Adipose tissue (tissue), 3 donors: Measurements from ENCODE around the gene TSHB. TPM values are rescaled to one million over a fixed set of nuclear protein-coding genes. Genes with fewer than 3 reads are reported as not detected.
"Not testable (repeated sequence)": the region's sequence is repeated elsewhere in the genome, so short reads cannot be mapped to it uniquely, and the experiment has no call there.

Experiments
- H3K27ac ChIP-seq: one replicate; pipeline ENCODE4 v1.5.1; 2013; ENCODE audit warnings: low read depth, low read length
- whole genome bisulfite sequencing, 3 donors: extraction: QIAGEN DNeasy Blood & Tissue Kit; methylation state at CpG; one replicate each; pipeline ENCODE4 v1.1.7; 2013; 5-methylcytosine and 5-hydroxymethylcytosine counted together
- polyA plus RNA-seq, 3 donors: library from polyadenylated mRNA; stranded (reverse); fragments of 200-250 nt; gene quantifications; one replicate each; pipeline ENCODE4 v1.2.3, GENCODE V29; 2013
- donor health status: healthy with polysubstance abuse.
- donor health status: Bipolar disorder and iron deficiency.
- donor health status: healthy.

Gene TSHB
- not detected for polyA plus RNA-seq

- H3K27ac ChIP-seq, result no peak within 1 kb of the TSS
Observed at GRCh38 chr1:115029526-115029925, at the start of gene TSHB. Gene TSHB, plus strand, starts transcription at chr1:115029826. Its CDS starts 3,537 bp downstream, at chr1:115033363.

DNA sequence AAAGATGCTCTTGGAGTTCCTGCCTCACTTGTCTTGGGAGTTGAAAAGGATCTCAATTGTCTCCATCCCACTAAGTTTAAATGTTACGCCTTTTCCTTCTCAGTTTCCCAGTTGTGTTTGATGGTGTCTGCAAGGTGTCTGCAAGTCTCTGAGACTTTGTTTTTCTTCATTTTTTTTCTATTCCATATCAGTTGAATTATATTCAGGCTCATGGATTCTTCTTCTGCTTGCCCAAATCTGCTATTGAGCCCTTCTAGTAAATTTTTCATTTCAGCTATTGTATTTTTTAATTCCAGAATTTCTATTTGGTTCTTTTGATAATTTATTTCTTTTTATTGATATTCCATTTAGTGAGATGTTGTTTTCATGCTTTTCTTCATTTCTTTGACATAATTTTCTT lies 47.4 kb upstream of the TSHB start:
- H3K27ac ChIP-seq, result no peak overlapping the region

DNA sequence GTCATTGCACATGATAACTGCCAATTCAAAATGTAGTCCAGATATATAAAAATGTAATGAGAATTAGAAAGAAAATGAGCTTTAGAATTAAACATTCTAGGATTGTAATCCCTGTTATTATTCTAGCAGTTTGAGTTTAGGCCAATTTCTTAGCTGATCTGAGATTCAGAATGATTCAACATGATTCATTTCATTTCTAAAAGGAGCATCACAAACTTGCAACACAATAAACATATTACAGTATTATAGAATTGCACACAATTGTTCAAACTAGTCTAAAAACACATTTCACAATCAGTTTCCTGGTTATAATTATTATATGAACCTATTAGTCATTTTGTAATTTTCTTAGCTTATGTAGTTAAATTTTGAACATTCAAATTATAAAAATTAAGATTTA lies 43.3 kb upstream of the TSHB start:
- no peak overlapping the region for H3K27ac ChIP-seq

More for the DNA sequence above, 47.4 kb upstream of the TSHB start:
- WGBS, 3 donors, result 0 to 56% (median 44%) methylated on average over 1 of the region's 1 CpG

DNA sequence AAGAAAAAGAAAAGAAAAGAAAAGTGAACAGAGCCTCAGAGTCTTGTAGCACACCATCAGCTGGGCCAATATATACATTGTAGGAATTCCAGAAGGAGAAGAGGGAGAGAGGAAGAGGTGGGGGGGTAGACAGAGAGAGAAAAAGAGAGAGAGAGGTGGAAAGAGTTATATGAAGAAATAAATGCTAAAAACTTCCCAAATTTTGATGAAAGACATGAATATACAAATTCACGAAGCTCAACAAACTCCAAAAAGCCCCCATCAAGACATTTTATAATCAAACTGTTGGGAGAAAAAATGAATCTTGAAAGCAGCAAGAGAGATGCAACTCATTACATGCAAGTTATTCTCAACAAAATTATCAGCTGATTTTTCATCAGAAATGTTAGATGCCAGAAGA lies 41.5 kb upstream of the TSHB start:
- 76 to 94% (median 90%) methylated on average over 1 of the region's 1 CpG for WGBS, 3 donors

GRCh38 chr1:114997510-114998289 lies 31.9 kb upstream of the TSHB start:
- no peak overlapping the region for H3K27ac ChIP-seq

More for the DNA sequence above, 41.5 kb upstream of the TSHB start:
- H3K27ac ChIP-seq, result no peak overlapping the region

DNA sequence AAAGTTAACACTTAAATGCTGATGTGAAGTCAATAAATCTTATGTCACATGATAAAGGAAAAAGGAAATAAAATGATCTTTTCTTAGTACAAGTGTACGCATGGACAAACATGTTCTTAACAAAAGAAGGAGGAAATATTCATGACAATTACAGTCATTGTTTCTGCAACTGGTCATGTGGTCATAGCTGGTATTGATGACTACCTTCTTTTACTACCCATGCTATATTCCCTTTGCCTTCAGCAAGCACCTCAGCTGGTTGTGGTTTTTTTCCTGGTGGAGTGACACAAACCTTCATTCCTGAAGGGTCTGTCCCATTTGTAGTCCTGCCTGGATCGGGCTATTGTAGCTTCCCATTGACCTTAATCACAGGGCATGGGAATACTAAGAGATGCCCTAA lies 23.4 kb upstream of the TSHB start:
- H3K27ac ChIP-seq, result no peak overlapping the region
- 72 to 83% (median 83%) methylated on average over 2 of the region's 2 CpGs for WGBS, 3 donors

GRCh38 chr1:115012006-115012405 lies 17.6 kb upstream of the TSHB start:
- whole genome bisulfite sequencing, 3 donors, result 88 to 100% (median 93%) methylated on average over 1 of the region's 1 CpG
- H3K27ac ChIP-seq, result no peak overlapping the region

GRCh38 chr1:115012434-115012833 lies 17.2 kb upstream of the TSHB start:
- H3K27ac ChIP-seq, result no peak overlapping the region
- 46 to 71% (median 67%) methylated on average over 1 of the region's 1 CpG for WGBS, 3 donors

GRCh38 chr1:115013792-115014191 lies 15.8 kb upstream of the TSHB start:
- WGBS, 3 donors, result 80 to 91% (median 85%) methylated on average over 2 of the region's 2 CpGs
- H3K27ac ChIP-seq, result no peak overlapping the region

GRCh38 chr1:115019549-115019948 lies 10.1 kb upstream of the TSHB start:
- not testable (repeated sequence) for H3K27ac ChIP-seq
- 85 to 94% (median 88%) methylated on average over 8 to 9 of the region's 9 CpGs for WGBS, 3 donors

DNA sequence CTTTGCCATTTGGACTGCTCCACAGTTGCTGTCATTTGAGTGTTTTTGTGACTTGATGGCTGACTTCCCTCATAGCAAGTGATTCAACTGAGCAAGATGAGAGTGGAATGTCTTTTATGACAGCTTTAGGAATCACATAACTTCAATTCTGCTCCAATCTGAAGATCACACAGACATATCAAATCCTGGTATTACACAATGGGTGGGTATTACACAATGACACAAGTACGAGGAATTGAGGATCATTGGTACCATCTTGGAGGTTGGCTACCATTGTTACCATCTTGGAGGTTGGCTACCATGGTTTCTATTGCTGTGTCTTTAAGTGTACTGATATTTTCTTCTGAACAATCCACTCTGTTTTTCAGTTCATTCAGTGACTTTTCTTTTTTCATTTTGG lies 8.5 kb upstream of the TSHB start:
- H3K27ac ChIP-seq, result no peak overlapping the region
- WGBS, 3 donors, result 34 to 47% (median 44%) methylated on average over 1 of the region's 1 CpG

DNA sequence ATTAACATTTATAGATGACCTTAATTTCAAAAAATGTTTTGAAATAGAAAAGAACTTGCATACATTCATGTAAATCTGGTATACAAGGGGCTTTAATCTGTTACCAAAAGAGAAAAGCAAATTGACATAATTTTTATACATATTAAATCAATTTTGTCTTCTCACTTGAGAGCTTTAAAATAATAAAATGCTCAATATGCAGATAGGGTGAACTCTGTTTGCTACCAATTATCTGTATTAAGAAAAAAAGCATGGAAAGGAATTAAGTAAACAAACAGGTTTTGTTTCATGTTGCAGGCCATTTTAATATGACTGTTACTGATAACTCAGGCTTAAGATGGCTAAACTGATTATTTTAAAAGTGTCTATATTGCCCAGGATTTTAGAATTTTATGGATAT lies 6.0 kb upstream of the TSHB start:
- no peak overlapping the region for H3K27ac ChIP-seq

GRCh38 chr1:115031595-115031994 lies 2.0 kb downstream of the TSHB start:
- no peak overlapping the region for H3K27ac ChIP-seq
- 59 to 78% (median 65%) methylated on average over 2 of the region's 2 CpGs for WGBS, 3 donors

- H3K27ac ChIP-seq, result no peak overlapping the region
- 56 to 95% (median 77%) methylated on average over 1 of the region's 1 CpG for WGBS, 3 donors
Observed at GRCh38 chr1:115035652-115036051, 6.0 kb downstream of the TSHB start.

DNA sequence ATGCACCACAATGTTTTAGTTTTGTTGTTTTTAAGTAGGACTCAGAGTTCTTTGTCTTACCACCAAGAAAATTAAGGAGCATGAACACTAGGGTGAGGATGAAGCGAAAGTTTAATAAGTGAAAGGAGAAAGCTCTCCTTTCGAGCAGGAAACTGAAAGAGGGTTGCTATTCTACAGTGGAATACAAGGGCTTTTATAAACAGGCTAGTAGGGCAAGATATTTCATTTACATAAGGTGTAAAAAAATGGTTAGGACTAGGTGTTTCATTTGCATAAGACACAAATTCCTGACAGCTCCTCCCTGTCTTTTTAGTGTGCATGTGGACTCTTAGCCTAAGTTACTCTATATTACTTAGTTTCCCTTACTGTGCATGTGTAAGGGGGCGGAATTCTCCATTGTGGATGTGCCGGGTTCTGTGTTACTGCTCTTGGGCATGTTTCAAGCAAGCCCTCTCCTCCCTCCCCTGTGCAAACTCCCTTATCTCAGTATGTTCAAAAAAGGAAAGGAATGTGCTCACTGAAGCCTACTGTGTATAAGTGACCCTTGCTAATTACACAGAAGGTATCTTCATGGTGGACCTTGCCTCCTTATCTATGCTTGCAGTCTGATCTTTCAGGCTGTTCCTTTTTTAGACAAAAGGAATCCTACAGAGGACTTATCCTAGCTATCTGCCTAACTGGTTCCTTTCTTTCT lies 7.3 kb downstream of the TSHB start:
- 71 to 81% (median 74%) methylated on average over 4 of the region's 4 CpGs for WGBS, 3 donors
- no peak overlapping the region for H3K27ac ChIP-seq

DNA sequence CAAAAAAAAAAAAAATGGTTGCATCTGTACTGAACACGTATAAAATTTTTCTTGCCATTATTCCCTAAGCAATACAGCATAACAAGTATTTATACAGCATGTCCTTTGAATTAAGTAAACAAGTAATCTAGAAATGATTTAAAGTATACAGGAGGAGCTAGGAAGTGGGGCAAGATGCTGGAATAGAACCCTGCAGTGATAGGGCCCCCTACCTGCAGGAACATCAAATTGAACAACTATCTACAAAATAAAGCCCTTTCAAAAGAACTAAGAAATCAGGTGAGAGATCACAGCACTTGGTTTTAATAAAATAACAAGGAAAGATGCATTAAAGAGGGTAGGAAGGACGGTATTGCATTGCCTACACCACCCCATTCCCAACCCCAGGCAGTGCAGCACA lies 10.9 kb downstream of the TSHB start:
- 83 to 86% (median 86%) methylated on average over 2 of the region's 2 CpGs for WGBS, 3 donors

GRCh38 chr1:115041654-115042053 lies 12.0 kb downstream of the TSHB start:
- H3K27ac ChIP-seq, result no peak overlapping the region

More for the DNA sequence above, 10.9 kb downstream of the TSHB start:
- no peak overlapping the region for H3K27ac ChIP-seq

- no peak overlapping the region for H3K27ac ChIP-seq
Observed at GRCh38 chr1:115046751-115047150, 17.1 kb downstream of the TSHB start.

DNA sequence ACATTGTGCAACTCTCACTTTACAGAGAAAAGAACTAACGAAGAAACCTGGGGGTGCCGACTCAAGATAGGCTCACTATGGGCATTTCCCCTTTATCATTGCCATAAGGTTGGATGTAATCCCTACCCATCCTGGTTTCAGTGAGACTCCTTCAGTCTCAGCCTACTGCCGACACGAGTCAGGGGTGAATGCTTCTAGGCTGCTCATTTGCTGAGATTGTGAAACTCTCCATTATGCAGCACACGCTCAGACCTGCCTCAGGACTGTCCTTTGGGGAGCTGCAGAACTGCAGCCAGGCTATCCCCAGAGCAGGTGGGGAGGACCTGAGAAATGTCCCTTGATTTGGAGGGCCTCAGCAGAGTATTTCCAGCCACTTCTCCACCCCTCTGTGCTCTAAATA lies 22.2 kb downstream of the TSHB start:
- WGBS, 3 donors, result 75 to 84% (median 83%) methylated on average over 5 of the region's 5 CpGs
- H3K27ac ChIP-seq, result no peak overlapping the region

- no peak overlapping the region for H3K27ac ChIP-seq
- 30 to 57% (median 51%) methylated on average over 9 of the region's 9 CpGs for WGBS, 3 donors
Observed at GRCh38 chr1:115052454-115053083, 22.9 kb downstream of the TSHB start.
